Measurements from ENCODE around the gene MED12L.

- TF ChIP-seq ARNTL (CRISPR knock-in tag; IDR thresholded peaks at IDR 0.05; ENCODE audit: borderline replicate concordance, low read depth) (no peak), ZNF70 (CRISPR knock-in tag; IDR thresholded peaks at IDR 0.05) (no peak), POU6F1 (CRISPR knock-in tag; IDR thresholded peaks at IDR 0.05; ENCODE audit: borderline replicate concordance, low read depth) (no peak), CREB5 (CRISPR knock-in tag; IDR thresholded peaks at IDR 0.05; ENCODE audit: low read depth) (no peak), CSRNP3 (CRISPR knock-in tag; IDR thresholded peaks at IDR 0.05) (no peak), PATZ1 (CRISPR knock-in tag; IDR thresholded peaks at IDR 0.05; ENCODE audit: borderline replicate concordance) (no peak), ZFP3 (CRISPR knock-in tag; IDR thresholded peaks at IDR 0.05) (no peak), ZC3H10 (CRISPR knock-in tag; IDR thresholded peaks at IDR 0.05) (no peak), CSDC2 (CRISPR knock-in tag; IDR thresholded peaks at IDR 0.05) (no peak), TCF4 (CRISPR knock-in tag; IDR thresholded peaks at IDR 0.05; ENCODE audit: borderline replicate concordance) (no peak)
Observed at GRCh38 chr3:151434151-151434890, 348.9 kb downstream of the MED12L start.
